HEK293 (cell line): ENCODE results near the gene PRELID2.
"Not testable (repeated sequence)": the region's sequence is repeated elsewhere in the genome, so short reads cannot be mapped to it uniquely, and the experiment has no call there.

Experiments
- GLI4 ChIP-seq: fragments of 450-650 bp; formaldehyde crosslinking; IDR thresholded peaks from 2 replicates; pipeline ENCODE4 v1.5.1; 2016; ENCODE audit warnings: missing biosample characterization, missing genetic modification characterization
- SETDB1 ChIP-seq: IDR thresholded peaks from one replicate; pipeline ENCODE4 v1.6.1; 2017; ENCODE audit warnings: mild to moderate bottlenecking, low read length, moderate library complexity, mixed read lengths; ENCODE audit not compliant: insufficient read length
- ZEB2 ChIP-seq: fragments of 450-650 bp; formaldehyde crosslinking; IDR thresholded peaks from 2 replicates; pipeline ENCODE4 v1.5.1; 2016; ENCODE audit warnings: missing biosample characterization, missing genetic modification characterization
- ZNF146 ChIP-seq: fragments of 450-650 bp; formaldehyde crosslinking; IDR thresholded peaks from 2 replicates; pipeline ENCODE4 v1.5.1; 2016; ENCODE audit warnings: missing biosample characterization, missing genetic modification characterization
- ZNF184 ChIP-seq: fragments of 450-650 bp; IDR thresholded peaks from 2 replicates; pipeline ENCODE4 v1.5.1; 2018; ENCODE audit warnings: missing biosample characterization, mild to moderate bottlenecking, missing genetic modification characterization
- ZNF335 ChIP-seq: fragments of 450-650 bp; formaldehyde crosslinking; conservative IDR thresholded peaks from 2 replicates; pipeline ENCODE4 v1.5.1; 2016; ENCODE audit warnings: missing biosample characterization, missing genetic modification characterization
- ZNF391 ChIP-seq: fragments of 450-650 bp; formaldehyde crosslinking; IDR thresholded peaks from 2 replicates; pipeline ENCODE4 v1.5.1; 2016; ENCODE audit warnings: low read depth, missing biosample characterization, missing genetic modification characterization, borderline replicate concordance
- ZNF658 ChIP-seq: fragments of 450-650 bp; formaldehyde crosslinking; IDR thresholded peaks from 2 replicates; pipeline ENCODE4; 2016; ENCODE audit warnings: missing biosample characterization, missing genetic modification characterization
- ZNF768 ChIP-seq: fragments of 450-650 bp; formaldehyde crosslinking; IDR thresholded peaks from 2 replicates; pipeline ENCODE4 v1.5.1; 2018; ENCODE audit warnings: missing biosample characterization, mild to moderate bottlenecking, missing genetic modification characterization
- ZNF830 ChIP-seq: fragments of 450-650 bp; IDR thresholded peaks from 2 replicates; pipeline ENCODE4 v1.5.0; 2018; ENCODE audit warnings: missing biosample characterization, missing genetic modification characterization, low read depth, mild to moderate bottlenecking, moderate library complexity
- TF ChIP-seq, protein P1 (sequence below): fragments of 450-650 bp; formaldehyde crosslinking; IDR thresholded peaks from 2 replicates; pipeline ENCODE4 v1.5.1; 2016; ENCODE audit warnings: missing biosample characterization, missing genetic modification characterization
- TF ChIP-seq, protein P2 (sequence below): fragments of 450-650 bp; formaldehyde crosslinking; IDR thresholded peaks from 2 replicates; pipeline ENCODE4 v1.5.1; 2016; ENCODE audit warnings: missing biosample characterization, missing genetic modification characterization

DNA sequence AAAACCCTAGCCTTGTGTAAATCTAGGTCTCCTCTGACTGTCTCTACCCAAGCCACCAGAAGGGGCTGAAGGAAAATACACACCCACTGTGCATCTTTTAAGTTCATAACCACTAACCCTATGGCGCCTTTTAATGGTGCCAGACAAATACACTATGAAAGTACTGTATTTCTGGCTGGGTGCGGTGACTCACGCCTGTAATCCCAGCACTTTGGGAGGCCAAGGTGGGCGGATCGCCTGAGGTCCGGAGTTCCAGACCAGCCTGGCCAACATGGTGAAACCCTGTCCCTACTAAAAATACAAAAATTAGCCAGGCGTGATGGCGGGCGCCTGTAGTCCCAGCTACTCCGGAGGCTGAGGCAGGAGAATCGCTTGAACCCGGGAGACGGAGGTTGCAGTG, 1.1 kb upstream of the PRELID2 start:
- TF ChIP-seq ZNF335 (tag by site-specific recombination); ZNF146 (tag by site-specific recombination); ZNF658; ZNF830 (tag by site-specific recombination); ZNF391 (tag by site-specific recombination); SETDB1; ZNF184 (tag by site-specific recombination); ZNF768; ZEB2; GLI4 (tag by site-specific recombination): not testable (repeated sequence)
- TF ChIP-seq, protein P1, sequence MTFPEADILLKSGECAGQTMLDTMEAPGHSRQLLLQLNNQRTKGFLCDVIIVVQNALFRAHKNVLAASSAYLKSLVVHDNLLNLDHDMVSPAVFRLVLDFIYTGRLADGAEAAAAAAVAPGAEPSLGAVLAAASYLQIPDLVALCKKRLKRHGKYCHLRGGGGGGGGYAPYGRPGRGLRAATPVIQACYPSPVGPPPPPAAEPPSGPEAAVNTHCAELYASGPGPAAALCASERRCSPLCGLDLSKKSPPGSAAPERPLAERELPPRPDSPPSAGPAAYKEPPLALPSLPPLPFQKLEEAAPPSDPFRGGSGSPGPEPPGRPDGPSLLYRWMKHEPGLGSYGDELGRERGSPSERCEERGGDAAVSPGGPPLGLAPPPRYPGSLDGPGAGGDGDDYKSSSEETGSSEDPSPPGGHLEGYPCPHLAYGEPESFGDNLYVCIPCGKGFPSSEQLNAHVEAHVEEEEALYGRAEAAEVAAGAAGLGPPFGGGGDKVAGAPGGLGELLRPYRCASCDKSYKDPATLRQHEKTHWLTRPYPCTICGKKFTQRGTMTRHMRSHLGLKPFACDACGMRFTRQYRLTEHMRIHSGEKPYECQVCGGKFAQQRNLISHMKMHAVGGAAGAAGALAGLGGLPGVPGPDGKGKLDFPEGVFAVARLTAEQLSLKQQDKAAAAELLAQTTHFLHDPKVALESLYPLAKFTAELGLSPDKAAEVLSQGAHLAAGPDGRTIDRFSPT (tag by site-specific recombination): not testable (repeated sequence)
- TF ChIP-seq, protein P2, sequence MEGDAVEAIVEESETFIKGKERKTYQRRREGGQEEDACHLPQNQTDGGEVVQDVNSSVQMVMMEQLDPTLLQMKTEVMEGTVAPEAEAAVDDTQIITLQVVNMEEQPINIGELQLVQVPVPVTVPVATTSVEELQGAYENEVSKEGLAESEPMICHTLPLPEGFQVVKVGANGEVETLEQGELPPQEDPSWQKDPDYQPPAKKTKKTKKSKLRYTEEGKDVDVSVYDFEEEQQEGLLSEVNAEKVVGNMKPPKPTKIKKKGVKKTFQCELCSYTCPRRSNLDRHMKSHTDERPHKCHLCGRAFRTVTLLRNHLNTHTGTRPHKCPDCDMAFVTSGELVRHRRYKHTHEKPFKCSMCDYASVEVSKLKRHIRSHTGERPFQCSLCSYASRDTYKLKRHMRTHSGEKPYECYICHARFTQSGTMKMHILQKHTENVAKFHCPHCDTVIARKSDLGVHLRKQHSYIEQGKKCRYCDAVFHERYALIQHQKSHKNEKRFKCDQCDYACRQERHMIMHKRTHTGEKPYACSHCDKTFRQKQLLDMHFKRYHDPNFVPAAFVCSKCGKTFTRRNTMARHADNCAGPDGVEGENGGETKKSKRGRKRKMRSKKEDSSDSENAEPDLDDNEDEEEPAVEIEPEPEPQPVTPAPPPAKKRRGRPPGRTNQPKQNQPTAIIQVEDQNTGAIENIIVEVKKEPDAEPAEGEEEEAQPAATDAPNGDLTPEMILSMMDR: not testable (repeated sequence)
